KG1 (cell line): ENCODE data around the gene SLC35B2.

Experiments
- DNase-seq: peaks from one replicate; lab custom pipeline; 2025; lab: John Stamatoyannopoulos, UW

SLC35B2 gene

DNA sequence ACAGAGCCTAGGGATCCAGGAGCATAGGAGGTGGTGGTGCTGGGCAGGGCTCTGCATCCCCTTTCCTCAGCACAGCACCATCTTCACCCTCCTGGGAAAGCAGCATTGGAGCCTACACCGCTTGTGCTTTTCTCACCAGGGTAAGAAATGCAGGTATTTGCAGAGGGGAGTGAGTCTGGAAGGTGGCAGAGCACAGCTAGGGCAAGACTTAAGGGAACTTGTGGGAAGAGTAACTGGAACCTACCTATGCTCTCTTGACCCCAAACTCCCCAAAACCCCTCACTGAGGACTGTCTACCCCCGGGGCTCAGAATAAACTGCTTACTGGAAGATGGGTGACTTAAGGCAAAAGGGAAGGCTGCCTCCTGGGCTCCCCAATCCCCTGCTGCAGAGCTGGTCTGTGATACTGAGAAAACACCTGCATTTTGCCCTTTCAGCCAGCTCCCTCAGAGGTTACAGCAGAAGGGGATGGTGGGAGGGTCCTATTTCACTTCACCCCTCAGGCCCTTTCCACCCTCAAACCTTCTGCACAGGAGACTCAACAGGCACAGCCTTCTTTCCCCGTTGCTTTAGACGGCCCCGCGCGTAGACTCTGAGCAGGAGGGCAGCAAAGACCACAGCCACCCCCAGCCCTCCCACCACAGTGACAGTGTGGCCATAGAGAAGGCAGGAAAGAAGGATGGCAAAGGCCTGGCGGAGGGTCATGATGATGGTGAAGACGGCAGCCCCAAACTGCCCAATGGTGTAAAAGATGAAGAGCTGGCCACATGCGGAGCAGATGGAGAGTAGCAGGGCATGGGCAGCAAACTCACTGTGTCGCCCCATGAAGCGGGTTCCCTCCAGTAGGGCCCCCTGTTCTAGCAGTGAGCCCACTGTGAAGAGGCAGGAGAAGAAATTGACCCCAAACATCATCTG lies 2.9 kb downstream of the SLC35B2 start:
- no peak for DNase-seq

DNA sequence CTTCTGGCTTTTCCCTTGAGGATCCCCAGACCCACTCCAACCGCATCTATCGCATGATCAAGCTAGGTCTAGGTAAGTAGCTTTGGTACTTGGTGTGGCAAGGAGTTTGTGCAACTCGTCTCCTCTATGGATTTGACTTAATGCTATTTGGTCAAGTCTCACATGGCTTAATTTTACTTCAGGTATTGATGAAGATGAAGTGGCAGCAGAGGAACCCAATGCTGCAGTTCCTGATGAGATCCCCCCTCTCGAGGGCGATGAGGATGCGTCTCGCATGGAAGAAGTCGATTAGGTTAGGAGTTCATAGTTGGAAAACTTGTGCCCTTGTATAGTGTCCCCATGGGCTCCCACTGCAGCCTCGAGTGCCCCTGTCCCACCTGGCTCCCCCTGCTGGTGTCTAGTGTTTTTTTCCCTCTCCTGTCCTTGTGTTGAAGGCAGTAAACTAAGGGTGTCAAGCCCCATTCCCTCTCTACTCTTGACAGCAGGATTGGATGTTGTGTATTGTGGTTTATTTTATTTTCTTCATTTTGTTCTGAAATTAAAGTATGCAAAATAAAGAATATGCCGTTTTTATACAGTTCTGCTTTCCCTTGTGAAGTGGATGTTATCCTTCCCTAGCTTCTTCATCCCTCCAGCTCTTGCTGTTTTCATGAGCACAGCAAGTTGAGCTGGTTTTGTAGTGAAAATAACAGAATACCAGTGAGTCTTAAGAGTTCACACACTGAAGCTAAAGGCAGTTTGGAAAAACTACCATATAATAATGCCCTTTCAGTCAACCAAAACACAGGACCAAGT lies 3.8 kb downstream of the SLC35B2 start:
- no peak for DNase-seq

DNA sequence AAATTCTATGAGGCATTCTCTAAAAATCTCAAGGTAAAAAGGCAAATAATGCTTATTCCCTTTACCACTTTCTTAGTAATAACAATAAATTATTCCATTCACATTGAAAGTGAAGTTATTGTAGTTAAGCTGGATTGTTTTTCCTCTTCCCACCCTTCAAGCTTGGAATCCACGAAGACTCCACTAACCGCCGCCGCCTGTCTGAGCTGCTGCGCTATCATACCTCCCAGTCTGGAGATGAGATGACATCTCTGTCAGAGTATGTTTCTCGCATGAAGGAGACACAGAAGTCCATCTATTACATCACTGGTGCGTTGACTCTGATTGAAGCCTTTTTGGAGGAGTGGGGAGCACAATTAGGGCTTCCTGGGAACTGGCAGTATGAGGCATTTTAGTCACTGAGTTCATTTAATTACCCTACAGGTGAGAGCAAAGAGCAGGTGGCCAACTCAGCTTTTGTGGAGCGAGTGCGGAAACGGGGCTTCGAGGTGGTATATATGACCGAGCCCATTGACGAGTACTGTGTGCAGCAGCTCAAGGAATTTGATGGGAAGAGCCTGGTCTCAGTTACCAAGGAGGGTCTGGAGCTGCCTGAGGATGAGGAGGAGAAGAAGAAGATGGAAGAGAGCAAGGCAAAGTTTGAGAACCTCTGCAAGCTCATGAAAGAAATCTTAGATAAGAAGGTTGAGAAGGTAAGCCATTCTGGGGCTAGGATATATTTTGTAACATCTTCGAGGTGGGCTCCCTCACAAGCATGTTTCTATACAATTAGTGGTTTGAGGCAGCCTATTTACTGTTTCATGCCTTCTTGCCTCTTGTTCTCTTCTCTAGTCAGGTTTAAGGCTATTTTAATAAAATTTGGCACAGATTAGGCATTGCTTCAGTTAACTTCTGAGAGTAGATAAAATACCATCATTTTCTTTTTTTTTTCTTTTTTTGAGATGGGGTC lies 5.5 kb downstream of the SLC35B2 start:
- DNase-seq: no peak

DNA sequence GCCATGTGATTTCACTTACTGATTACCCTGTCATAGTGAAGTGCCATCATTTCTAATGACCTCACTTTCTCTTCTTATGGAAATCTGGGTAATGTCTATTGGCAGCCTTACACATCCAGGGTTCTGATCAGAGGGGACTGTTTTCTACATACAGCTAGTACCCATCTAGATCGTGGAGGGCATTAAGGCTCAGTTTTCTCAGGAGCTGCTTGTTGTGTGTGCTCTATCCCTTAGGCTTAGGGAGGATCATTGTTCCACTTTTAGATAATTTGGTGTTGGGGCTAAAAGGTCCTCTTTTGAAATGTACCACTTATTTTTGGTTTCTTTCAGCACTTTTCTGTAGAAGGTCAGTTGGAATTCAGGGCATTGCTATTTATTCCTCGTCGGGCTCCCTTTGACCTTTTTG lies 6.6 kb downstream of the SLC35B2 start:
- DNase-seq: no peak

DNA sequence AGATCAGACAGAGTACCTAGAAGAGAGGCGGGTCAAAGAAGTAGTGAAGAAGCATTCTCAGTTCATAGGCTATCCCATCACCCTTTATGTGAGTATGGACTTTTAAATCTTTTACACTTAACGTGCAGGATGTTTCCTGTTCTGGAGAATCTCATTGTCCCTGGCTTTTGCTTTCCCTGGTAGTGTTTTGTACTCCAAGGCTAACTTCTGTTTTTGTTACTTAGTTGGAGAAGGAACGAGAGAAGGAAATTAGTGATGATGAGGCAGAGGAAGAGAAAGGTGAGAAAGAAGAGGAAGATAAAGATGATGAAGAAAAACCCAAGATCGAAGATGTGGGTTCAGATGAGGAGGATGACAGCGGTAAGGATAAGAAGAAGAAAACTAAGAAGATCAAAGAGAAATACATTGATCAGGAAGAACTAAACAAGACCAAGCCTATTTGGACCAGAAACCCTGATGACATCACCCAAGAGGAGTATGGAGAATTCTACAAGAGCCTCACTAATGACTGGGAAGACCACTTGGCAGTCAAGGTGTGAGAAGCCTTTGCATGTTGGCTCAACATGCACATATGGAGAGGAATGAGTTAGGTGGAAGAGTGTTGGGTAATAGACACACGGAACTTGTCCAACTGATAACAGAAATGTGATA lies 7.1 kb downstream of the SLC35B2 start:
- no peak for DNase-seq

DNA sequence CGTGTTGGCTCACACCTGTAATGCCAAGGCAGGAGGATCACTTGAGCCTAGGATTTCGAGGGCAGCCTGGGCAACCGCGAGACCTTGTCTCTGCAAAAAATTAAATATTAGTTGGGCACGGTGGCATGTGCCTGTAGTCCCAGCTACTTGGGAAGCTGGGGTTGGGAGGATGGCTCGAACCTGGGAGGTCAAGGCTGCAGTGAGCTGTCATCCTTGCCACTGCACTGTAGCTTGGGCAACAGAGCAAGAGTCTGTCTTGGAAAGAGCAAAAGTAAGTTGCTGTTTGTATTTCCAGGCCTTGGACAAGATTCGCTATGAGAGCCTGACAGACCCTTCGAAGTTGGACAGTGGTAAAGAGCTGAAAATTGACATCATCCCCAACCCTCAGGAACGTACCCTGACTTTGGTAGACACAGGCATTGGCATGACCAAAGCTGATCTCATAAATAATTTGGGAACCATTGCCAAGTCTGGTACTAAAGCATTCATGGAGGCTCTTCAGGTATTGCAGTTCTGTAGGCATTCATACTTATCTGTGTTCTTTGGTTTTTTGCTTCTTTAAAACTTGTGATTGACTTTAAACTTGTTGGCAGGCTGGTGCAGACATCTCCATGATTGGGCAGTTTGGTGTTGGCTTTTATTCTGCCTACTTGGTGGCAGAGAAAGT lies 8.1 kb downstream of the SLC35B2 start:
- no peak for DNase-seq

DNA sequence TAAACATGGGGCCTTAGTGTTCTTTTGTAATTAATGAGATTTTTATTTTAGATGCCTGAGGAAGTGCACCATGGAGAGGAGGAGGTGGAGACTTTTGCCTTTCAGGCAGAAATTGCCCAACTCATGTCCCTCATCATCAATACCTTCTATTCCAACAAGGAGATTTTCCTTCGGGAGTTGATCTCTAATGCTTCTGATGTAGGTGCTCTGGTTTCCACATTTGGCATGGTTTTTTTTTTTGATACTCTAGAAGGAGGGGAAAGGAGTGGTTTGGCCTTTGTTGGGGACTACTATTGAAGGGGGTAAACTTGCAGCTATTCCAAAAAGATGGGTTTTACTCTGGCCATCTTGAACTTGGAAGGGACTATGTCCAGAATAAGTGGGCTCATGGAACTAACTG lies 8.7 kb downstream of the SLC35B2 start:
- no peak for DNase-seq

DNA sequence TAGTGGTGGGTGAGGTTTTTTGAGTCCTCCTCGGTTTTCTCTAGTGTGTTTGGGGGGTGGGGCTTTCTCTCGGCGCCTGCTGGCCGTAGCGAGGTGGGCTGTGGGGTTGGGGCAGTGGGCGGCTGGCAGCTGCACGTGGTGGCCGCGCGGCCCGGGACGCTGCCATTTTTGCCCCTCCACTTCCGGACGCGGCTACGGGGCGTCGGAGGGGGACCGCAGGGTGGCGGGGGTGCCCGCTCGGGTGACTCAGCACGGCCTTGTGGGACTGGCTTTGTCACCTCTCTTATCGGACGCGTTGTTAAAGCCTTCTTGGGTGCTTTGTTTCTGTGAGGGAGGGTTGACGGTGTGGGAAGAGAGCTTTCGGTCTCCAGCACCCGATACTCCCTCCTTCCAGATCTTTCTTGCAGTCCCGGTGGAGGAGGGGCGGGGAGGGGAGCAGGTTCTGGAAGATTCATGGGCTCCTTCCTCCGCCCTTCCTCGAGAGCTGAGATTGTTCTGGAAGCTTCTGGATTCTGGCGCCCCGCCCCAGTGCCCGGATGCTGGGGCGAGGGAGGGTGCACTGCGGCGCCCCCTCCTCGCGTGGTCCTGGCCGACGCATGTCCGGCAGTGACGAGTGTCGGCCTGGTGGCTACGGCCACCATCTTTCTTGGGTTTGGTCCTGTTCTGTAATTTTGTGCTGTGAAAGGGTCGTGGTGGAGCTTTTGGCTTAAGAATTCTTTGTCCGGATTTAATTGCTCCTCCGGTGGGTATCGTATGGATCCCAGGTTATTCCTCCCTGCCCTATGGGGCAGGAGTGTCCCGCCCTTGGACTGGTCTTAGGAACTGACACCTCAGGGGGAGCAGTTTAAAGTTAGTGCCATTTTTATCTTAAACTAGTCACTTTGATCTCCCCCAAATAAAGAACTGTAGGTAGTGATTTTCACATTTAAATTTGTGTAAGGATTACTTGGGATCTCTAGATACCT lies 9.7 kb downstream of the SLC35B2 start:
- DNase-seq: no peak

DNA sequence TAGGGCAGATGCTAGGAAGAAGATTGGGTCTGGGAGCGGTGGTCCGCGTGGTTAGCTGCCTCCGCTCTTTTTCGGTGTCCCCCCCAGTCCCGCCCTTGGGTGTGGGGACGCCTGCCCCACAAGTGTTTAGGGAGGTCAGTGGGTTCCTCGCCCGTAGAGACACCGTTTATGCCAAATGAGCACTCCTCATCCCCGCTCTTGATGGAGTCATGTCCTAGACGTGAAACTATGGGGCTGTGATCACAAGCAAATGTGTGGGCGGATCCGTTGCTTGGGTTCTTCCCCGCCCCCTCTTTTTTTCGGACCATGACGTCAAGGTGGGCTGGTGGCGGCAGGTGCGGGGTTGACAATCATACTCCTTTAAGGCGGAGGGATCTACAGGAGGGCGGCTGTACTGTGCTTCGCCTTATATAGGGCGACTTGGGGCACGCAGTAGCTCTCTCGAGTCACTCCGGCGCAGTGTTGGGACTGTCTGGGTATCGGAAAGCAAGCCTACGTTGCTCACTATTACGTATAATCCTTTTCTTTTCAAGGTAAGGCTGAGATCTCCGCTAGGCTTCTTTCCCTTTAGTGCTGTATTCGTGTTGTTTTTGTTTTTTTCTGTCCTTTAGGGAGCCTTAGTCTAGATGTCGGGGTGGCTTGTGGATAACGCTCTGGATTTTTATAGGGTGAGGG lies 10.5 kb downstream of the SLC35B2 start, which contains the start of gene HSP90AB1:
Gene HSP90AB1 (plus strand): TSS at position 439 of the 675 bp plus-strand sequence. CDS start 1,529 bp downstream, outside the sequence.
- DNase-seq: peak; percentile 91

DNA sequence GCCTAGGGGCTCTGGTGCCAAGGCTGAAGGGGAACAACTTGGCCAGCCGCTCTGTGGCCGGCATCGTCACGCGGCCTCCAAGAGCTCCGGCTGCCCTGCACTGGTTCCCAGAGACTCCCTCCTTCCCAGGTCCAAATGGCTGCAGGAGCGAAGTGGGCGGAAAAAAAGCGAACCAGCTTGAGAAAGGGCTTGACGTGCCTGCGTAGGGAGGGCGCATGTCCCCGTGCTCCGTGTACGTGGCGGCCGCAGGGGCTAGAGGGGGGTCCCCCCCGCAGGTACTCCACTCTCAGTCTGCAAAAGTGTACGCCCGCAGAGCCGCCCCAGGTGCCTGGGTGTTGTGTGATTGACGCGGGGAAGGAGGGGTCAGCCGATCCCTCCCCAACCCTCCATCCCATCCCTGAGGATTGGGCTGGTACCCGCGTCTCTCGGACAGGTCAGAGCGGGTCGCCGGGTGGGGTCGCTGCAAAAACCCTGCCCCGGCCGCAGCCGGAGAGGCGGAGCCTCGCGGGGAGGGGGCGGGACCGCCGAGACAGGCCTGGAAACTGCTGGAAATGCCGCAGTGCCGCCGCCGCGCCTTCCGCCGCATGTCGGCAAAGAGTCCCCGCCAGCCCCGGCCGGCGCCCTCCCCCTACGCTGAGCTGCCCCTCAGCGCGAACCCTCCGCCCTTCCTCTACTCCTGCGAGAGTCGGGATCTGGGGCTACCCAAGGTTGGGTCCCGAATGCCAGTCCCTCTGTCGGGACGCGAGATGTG lies 11.2 kb downstream of the SLC35B2 start:
- DNase-seq: peak; percentile 49

DNA sequence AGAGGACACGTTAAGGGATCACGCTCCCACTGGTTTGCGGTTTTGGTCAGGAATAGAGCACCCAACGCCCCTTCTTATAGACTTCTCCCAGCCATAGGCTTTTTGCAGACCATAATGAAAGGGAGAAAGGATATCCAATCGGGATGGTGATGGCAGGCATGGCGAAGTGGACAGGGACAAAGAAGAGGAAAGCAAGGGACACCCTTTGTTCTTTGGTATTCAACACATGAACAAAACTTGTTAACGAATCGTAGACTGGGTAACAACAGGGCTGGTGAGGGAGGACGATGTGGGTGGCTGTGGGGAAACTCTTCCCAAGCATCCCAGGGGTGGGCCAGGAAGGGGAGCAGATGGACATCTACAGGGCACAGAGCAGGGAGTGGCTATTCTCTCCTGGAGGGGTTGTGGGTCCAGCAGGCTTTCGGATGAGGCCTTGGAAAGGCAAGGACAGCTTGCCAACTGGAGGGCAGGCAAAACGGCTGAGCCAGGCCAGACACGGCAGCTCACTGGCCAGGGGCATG lies 11.9 kb downstream of the SLC35B2 start:
- DNase-seq: no peak

DNA sequence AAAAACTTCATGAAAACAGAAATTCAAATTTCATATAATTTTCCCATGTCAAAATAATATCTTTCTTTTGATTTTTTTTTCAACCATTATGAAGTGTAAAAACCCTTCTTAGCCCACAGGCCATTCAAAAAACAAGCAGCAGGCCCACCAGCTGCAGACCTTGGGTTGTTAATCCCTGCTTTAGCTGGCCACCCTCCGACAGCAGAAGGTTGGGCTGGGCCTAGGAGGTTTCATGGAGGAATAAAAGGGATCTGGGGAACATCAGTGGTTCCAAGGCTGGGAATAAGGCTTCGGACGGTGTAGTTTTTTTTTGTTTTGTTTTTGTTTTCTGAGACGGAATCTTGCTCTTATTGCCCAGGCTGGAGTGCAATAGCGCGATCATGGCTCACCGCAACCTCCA lies 14.0 kb downstream of the SLC35B2 start:
- DNase-seq: no peak

DNA sequence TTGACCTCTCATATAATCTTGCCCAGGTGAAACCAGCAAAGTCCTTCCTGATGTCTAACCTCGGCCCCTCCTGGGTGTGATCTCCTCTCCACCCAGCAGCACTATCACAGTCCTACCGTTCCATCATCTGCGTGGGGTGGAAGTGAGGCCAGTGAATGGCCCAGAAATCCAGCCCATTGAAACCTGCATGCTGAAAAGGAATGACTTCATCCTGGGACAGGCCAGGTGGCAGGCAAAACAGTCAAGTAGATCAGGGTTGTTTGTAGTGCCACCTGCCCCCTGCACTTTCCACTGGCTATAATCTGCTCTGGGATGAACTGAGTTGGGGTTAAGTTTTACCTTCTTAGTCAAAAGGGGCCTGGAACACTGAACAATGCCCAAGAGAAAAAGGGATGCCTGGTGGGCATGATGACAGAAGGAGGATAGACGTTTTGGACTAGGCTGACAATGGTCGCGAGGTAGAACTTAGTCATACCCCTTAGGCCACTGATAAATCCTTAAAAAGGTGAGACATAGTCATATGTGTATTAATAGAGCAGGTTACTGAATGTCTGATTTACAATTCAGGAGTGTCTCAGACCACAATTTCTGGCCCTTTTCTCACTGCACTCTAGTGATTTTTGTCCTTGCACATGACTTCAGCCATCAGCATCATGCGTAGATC lies 18.5 kb downstream of the SLC35B2 start:
- DNase-seq: no peak

DNA sequence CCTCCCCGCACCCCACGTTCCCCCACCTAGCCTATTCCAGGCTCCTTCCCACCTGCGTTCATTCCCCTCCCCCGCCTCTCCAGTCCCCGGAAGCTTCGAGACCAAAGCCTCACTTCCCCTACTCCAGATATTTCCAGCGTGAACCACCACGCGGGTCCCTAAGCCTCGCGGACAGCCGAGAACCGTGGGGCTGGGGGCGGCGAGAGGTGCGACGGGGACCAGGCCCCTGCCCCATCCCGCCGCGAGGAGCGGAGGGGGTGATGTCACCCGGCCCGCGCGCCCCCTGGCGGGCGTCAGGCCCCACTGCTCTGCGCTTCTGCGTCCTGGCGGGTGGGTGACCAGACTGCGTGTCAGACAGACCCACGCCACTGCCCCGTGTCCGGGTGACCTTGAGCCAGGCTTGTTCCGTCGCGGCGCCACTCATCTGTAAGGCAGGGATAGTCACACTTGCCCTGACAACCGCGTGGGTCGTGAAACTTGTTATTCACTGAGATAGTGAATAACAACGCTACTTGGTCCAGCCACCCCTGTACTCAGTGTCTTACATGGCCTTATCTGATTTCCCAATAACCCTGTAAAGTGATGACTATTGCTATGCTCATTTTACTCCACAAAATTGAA lies 19.4 kb downstream of the SLC35B2 start:
- peak; percentile 61 for DNase-seq

DNA sequence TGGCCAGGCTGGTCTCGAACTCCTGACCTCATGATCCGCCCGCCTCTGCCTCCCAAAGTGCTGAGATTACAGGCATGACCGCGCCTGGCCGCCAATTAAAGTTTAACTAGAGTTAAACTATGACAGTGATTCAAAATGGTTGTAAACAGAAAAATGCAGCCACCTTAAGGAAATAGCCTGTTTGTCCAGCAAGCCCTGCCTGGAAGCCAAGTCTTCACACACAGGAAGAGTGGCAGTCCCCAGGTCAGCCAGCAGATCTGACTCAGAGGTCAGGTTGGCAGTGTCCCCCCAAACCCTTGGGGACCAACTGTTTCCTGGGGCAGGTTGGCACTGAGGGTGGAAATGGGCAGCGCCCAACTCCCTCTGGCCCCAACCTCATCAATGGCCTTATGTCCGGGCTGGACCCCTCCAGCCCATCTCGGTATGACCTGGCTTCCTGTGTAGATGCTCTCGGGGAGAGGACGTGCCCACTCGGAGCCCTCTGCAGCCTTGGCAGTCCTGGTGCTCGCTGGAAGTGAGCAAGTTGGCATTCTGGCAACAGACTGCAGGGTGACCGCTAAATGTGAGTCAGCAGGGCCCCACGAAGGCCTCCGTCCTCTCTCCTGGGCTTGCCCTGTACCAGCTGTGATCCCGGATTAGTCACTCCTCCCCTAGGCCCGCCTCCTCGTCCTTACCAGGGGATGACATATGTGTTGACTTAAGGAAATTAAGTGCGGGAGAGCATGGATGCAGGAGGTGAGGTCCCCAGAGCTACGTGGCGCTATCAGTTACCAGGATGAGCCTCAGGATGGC lies 20.1 kb downstream of the SLC35B2 start:
- DNase-seq: no peak

DNA sequence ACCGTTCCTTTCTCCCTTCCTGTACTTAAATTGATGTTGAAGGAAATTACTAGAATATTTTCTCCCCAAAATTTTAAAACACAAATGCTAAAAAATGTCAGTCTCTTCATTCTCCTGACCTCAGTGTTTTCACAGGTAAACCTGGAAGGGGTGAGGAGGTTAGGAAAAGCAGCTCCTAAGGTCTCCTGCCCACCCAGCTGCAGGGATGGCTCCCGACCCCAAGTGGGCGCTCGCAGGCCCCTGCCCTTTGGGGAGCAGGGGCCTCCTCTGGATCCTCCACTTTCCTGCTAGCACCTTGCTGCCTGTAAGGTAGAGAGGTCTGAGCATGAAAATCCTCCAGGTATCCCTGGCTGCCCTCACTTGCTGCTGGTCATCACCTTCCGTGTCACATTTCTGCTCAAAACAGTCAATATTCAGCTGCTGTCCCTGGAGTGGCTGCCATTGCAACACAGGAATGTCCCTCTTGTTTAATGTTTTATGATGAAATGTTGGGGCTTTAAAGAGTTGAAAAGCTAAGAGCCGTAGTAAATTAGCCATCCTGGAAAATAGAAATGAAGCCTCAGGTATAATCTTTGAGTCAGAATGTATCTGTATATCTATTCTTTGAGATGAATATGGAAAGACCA lies 21.3 kb downstream of the SLC35B2 start:
- no peak for DNase-seq
